Urinary bladder (tissue), 4 donors: ENCODE results near the gene SMAD4. TPM values are rescaled to one million over a fixed set of nuclear protein-coding genes. Genes with fewer than 3 reads are reported as not detected.

Source experiments
- DNase-seq: peaks from one replicate; pipeline ENCODE4 v3.0.0-alpha.2; 2015; ENCODE audit errors: extremely low spot score
- H3K27ac ChIP-seq: one replicate; pipeline ENCODE4 v1.5.1; 2013; ENCODE audit warnings: low read depth, mild to moderate bottlenecking, moderate library complexity
- H3K36me3 ChIP-seq: one replicate; pipeline ENCODE4 v1.6.1; 2013; ENCODE audit warnings: mild to moderate bottlenecking, moderate library complexity; ENCODE audit not compliant: insufficient read depth
- H3K4me1 ChIP-seq: one replicate; pipeline ENCODE4 v1.6.1; 2013; ENCODE audit warnings: mild to moderate bottlenecking, moderate library complexity; ENCODE audit not compliant: insufficient read depth
- H3K4me3 ChIP-seq: one replicate; pipeline ENCODE4 v1.5.1; 2013; ENCODE audit warnings: low read depth, low read length
- WGBS: extraction: QIAGEN DNeasy Blood & Tissue Kit; methylation state at CpG from one replicate; pipeline ENCODE4 v1.1.7; 2013; 5-methylcytosine and 5-hydroxymethylcytosine counted together
- polyA plus RNA-seq: library from polyadenylated mRNA; stranded (reverse); fragments of 200-250 nt; gene quantifications from one replicate; pipeline ENCODE4 v1.2.3, GENCODE V29; 2013
- total RNA-seq: library from RNA; depleted of rRNA; stranded (reverse); fragments of >200 nt; gene quantifications from one replicate; pipeline ENCODE4 v1.2.3, GENCODE V29; 2014
- donor health status: healthy with polysubstance abuse.
- donor health status: healthy.

The SMAD4 gene
- total and polyA plus RNA-seq, 2 donors, result 58.1 to 108 TPM

DNA sequence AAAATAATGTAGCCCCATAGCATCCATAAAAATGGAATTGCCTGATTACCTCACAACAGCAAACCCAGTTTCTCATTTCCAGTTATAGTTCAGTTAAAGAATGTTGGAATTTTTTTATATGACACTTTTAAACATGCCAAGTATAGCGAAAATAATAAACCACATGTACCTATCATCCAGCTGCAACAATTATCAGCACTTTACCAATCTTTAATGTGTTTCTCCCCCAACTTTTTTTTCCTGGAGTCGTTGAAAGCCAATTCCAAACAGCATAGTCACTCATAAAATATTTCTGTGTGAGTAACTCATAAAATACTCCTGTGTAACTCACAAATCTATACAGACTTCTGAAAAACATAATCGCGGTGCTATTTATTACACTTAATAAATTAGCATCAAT is 38.1 kb downstream of the SMAD4 start:
- DNase-seq, result no peak
- WGBS, result 52% methylated on average over 4 of the region's 4 CpGs
- Histone ChIP-seq H3K4me3 (no peak overlapping the region), H3K27ac (no peak overlapping the region), H3K36me3 (peaks cover 2% of the 10 kb centered on the region), H3K4me1 (no peaks in the 10 kb centered on the region)

DNA sequence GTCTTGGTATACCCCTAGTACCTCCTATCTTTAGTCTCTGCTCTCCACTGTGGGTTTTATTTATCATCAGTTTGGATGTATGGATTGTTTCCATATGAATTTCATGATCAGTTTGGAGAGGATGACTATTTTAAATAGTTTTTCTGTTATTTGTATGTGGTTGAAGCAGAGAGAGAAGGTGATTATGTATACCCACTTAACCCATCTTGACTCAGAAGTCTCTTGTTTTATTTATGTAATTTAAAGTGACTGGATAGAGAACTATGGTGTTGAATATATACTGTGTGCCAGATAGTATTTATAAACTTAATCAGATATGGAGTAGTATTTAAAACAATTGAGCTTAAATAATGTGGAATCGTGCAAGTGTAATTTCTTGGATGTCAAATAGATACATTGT is 39.9 kb downstream of the SMAD4 start:
- WGBS, result 74% methylated on average over 1 of the region's 1 CpG
- no peak overlapping the region for H3K4me3 ChIP-seq
- no peak for DNase-seq
- no peak overlapping the region for H3K27ac ChIP-seq
- peaks cover 2% of the 10 kb centered on the region for H3K36me3 ChIP-seq
- no peaks in the 10 kb centered on the region for H3K4me1 ChIP-seq

DNA sequence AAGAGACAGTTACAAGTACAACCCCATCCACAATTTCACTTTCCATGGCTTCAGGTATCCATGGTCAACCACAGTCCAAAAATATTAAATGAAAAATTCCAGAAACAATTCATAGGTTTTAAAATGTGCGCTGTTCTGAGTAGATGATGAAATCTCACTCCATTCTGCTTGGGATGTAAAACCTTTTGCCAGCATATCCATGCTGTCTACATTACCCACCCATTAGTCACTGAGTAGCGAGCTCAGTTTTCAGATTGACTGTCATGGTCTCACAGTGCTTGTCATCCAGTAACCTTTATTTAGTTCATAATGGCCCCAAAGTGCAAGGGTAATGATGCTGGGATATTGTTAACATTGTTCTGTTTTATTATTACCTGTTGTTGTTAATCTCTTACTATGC is 40.5 kb downstream of the SMAD4 start:
- Histone ChIP-seq H3K4me3 (no peak overlapping the region), H3K27ac (no peak overlapping the region), H3K36me3 (peaks cover 2% of the 10 kb centered on the region), H3K4me1 (no peaks in the 10 kb centered on the region)
- no peak for DNase-seq
- WGBS, result 91% methylated on average over 2 of the region's 2 CpGs

DNA sequence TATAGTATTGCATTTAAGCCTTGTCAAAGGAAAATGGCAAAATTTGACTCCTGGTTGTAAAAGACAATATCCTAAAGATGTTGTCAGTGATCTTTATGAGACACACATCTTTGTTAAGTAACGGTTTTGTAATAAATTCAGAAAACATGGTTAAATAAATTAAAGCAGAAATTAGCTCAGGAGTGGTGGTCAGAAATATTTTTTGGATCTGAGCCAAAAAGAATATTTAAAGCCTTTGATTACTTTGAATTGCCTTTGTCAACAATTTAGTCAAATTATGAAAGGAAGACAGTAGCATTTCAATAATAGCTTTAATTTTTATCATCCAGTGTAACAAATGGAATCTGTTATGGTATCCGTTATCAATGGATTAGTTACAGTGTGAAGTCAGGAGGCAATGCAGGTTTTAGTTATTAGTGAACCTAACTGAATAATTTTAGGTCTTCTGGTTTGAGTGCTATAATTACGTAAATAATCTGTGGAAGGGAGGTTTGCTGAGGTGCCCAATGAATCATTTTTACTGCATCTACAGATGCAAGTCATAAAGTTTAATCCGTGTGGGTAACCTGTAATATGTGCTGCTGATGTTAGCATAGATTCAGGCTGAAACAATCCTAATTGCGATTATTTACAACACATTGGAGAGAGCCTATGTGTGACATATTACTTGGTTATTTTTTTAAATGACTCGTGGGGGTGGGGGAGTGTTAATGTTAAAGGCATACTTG is 42.7 kb downstream of the SMAD4 start:
- Histone ChIP-seq H3K4me3 (no peak overlapping the region), H3K27ac (no peak overlapping the region), H3K36me3 (peaks cover 5% of the 10 kb centered on the region), H3K4me1 (no peaks in the 10 kb centered on the region)
- 88% methylated on average over 6 of the region's 6 CpGs for WGBS
- DNase-seq, result no peak

DNA sequence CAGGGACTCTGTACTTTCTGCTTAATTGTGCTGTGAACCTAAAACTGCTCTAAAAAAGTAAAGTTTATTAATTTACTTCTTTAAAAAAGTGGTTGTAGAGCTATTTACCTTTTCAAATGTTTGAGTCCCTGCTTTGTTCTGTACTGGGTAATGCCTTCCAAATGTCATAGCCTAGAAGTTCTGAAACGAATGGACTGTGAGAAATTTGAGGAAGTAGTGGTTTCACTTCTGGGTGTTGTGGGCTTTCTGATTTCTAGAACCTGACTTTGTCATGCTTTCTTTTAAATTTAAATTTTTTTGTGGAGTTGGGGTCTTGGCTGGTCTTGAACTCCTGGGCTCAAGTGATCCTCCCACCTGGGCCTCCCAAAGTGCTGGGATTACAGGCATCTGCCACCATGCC is 44.6 kb downstream of the SMAD4 start:
- WGBS, result 79% methylated on average over 1 of the region's 1 CpG
- no peaks in the 10 kb centered on the region for H3K4me1 ChIP-seq
- H3K36me3 ChIP-seq, result peaks cover 8% of the 10 kb centered on the region
- no peak overlapping the region for H3K27ac ChIP-seq
- H3K4me3 ChIP-seq, result no peak overlapping the region
- DNase-seq, result no peak

DNA sequence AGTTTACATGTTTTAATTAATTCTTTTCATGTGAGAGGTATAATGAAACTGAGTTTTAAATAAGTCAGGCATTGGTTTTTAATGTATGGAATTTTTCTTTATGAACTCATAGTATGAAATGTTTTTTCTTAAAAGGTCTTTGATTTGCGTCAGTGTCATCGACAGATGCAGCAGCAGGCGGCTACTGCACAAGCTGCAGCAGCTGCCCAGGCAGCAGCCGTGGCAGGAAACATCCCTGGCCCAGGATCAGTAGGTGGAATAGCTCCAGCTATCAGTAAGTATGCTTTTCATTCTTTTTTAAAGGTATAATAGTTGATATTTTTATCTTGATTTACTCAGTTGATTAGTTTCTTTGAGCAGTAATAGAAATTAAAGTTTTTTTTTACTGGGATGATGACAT is 46.5 kb downstream of the SMAD4 start:
- H3K4me3 ChIP-seq, result no peak overlapping the region
- no peaks in the 10 kb centered on the region for H3K4me1 ChIP-seq
- no peak for DNase-seq
- peaks cover 6% of the 10 kb centered on the region for H3K36me3 ChIP-seq
- WGBS, result 73% methylated on average over 4 of the region's 4 CpGs
- H3K27ac ChIP-seq, result no peak overlapping the region

- WGBS, result 28% methylated on average over 2 of the region's 2 CpGs
- no peaks in the 10 kb centered on the region for H3K4me1 ChIP-seq
- H3K27ac ChIP-seq, result no peak overlapping the region
- H3K4me3 ChIP-seq, result no peak overlapping the region
- no peak for DNase-seq
- peaks cover 6% of the 10 kb centered on the region for H3K36me3 ChIP-seq
These were observed 47.2 kb downstream of the SMAD4 start for GRCh38 chr18:51077217-51077616.

GRCh38 chr18:51078026-51078425 is 48.0 kb downstream of the SMAD4 start:
- no peak for DNase-seq
- H3K27ac ChIP-seq, result no peak overlapping the region
- peaks cover 6% of the 10 kb centered on the region for H3K36me3 ChIP-seq
- WGBS, result 96% methylated on average over 5 of the region's 5 CpGs
- H3K4me1 ChIP-seq, result no peaks in the 10 kb centered on the region
- no peak overlapping the region for H3K4me3 ChIP-seq

- no peaks in the 10 kb centered on the region for H3K4me1 ChIP-seq
- no peak overlapping the region for H3K27ac ChIP-seq
- no peak overlapping the region for H3K4me3 ChIP-seq
- H3K36me3 ChIP-seq, result peaks cover 6% of the 10 kb centered on the region
- DNase-seq, result no peak
- 38% methylated on average over 2 of the region's 2 CpGs for whole genome bisulfite sequencing
These were observed 52.7 kb downstream of the SMAD4 start for GRCh38 chr18:51082571-51083267.

GRCh38 chr18:51083398-51083797 is 53.4 kb downstream of the SMAD4 start:
- Histone ChIP-seq H3K4me1 (no peaks in the 10 kb centered on the region), H3K4me3 (no peak overlapping the region), H3K27ac (no peak overlapping the region), H3K36me3 (peaks cover 3% of the 10 kb centered on the region)
- DNase-seq, result no peak
- WGBS, result 87% methylated on average over 1 of the region's 1 CpG

DNA sequence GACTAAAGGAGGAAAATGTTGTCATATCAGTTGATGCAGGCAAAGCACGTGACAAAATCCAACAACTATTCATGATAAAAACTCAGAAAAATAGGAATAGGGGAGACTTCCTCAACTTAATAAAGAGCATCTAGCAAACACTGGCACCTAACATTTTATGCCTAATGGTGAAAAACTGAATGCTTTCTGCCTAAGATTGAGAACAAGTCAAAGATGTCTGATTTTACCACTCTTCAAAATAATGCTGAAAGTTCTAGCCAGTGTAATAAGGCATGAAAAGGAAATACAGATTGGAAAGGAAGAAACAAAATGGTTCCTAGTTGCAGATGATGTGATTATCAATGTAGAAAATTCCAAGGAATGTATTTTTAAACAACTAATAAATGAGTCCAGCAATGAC is 58.4 kb downstream of the SMAD4 start:
- 100% methylated on average over 1 of the region's 1 CpG for WGBS

DNA sequence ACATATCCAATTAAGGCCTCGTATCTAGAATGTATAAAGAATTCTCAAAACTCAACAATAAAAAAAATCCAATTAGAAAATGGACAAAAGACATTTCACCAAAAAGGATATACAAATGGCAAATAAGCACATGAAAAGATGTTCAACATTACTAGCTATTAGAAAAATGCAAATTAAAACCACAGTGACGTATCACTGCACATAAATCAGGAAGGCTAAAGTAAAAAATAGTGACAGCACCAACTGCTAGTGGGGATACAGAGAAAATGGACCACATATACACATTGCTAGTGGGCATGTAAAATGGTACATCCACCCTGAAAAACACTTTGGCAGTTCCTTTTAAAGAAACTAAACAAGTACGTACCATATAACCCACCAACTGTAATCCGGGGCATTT is 59.7 kb downstream of the SMAD4 start:
- 90% methylated on average over 4 of the region's 4 CpGs for WGBS
- Histone ChIP-seq H3K4me3 (no peak overlapping the region), H3K36me3 (peaks cover 3% of the 10 kb centered on the region), H3K27ac (no peak overlapping the region), H3K4me1 (no peaks in the 10 kb centered on the region)
- no peak for DNase-seq

More for the DNA sequence above, 58.4 kb downstream of the SMAD4 start:
- peaks cover 3% of the 10 kb centered on the region for H3K36me3 ChIP-seq
- H3K4me1 ChIP-seq, result no peaks in the 10 kb centered on the region
- DNase-seq, result no peak
- no peak overlapping the region for H3K27ac ChIP-seq
- H3K4me3 ChIP-seq, result no peak overlapping the region

- DNase-seq, result no peak
- 63% methylated on average over 5 of the region's 5 CpGs for WGBS
- H3K4me1 ChIP-seq, result no peaks in the 10 kb centered on the region
- H3K4me3 ChIP-seq, result no peak overlapping the region
- no peaks in the 10 kb centered on the region for H3K36me3 ChIP-seq
- H3K27ac ChIP-seq, result no peak overlapping the region
These were observed 61.3 kb downstream of the SMAD4 start for GRCh38 chr18:51091270-51091669.

DNA sequence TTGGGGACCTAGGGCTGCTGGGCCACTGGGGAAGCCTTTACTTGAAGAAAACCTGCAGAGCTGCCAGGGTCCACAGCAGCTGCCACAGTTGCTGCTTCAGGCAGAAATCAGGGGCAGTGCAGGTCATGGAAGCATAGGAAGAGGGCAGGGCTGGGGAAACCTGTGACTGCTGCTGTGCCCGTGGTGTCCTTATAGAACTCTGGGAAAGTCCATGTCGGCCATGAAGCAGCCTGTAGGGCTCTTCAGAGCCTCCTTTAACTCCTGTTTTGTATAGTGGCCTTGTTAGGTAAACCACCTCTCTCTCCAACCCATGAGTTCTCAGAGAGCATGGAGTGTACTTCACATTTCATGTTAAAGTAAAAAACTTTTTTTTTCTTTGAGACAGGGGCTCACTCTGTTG is 62.1 kb downstream of the SMAD4 start:
- Histone ChIP-seq H3K27ac (no peak overlapping the region), H3K36me3 (no peaks in the 10 kb centered on the region), H3K4me1 (no peaks in the 10 kb centered on the region), H3K4me3 (no peak overlapping the region)
- WGBS, result 60% methylated on average over 2 of the region's 2 CpGs
- no peak for DNase-seq
